ENCODE results near the gene ARR3.
"Not testable (repeated sequence)": the region's sequence is repeated elsewhere in the genome, so short reads cannot be mapped to it uniquely, and the experiment has no call there.

ARR3 gene

DNA sequence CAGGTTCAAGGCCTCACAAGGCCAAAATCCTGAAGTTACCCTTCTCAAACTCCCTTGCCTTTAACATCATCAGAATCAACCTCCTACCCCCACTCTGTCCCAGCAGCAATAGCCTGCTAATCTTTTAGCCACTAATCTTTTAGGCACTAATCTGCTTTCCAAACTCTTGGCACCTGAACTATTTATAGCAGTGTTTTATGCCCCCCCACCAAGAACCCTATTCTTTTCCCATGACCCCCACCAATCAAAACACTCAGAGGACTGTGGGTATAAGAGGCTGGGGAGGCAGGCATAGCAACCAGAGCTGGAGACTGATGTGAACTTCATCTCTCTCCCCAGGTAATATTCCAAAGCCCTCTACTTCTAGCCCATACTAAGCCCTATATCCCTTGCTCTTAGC, at the start of gene ARR3:
ARR3 (plus strand) TSS at position 301 of the 400 bp plus-strand sequence. CDS start 1,052 bp downstream, outside the sequence.
- DNase-seq, result no peak

DNA sequence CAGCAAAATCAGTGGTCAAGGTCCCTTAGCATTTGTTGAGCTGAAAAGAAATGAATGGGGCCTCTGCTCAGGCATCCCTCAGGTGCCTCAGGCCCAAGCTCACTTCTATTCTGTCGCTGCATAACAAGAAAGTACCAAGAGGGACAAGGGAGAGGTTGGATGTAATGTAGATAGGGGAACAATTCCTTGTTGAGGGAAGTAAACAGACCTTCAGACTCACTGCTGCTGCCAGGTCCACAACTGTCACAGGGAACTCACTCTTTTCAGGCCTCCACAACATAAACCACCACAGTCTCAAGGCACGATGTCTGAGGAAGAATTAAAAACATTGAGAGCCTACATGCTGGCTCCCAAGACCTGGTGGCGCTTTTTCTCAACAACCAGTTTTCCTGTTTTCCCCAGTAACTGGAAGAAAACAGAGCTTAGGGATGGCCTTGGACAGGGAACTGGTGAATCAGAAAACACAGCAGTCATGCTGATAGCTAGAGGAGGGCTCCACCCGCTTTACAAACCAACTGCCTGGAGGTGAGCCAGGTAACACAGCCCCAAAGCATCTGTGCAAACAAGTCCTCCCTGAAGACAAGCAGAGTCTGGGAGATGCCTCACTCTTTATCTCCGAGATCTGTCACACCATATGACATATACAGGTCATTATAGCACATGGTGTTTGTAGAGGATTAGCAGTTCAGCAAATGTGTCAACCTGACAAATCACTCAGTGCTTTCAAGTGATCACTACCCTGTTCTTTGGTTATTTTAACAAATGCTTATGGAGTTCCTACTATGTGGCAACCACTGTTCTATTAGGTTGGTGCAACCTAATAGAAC, 48.0 kb upstream of the ARR3 start:
- DNase-seq, result peak; percentile 56

DNA sequence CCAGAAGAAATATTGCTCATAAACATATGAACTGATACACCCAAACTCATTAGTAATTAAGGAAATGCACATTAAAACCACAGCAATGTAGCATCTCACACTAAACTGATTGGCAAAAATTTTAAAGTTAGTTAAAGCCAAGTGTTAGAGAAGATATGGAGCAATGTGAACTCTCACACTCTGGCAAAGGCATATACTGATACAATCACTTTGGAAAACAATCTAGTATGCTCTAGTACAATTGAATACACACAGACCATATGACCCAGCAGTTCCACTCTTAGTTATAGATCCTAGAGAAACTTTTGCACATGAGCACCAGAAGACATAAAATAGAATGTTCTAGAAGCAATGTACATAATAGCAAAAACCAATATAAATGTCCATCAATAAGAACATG, 42.1 kb upstream of the ARR3 start:
- DNase-seq, result no peak

DNA sequence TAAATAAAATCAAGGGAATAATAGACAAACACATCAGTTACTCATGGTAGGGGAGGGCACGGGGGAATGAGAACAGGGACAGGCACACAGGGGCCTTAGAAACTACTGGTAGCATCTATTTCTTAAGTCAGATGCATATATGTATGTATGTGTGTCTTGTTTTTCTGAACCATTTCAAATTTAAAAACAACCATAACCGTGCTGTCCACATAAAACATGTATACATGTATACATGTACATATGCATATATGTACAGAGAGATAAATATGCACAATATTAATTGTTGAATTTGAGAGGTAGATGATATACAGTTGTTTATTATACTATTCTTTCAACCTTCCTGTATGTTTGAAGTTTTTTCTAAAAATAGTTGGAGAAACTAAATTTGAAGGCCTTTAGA, 41.4 kb upstream of the ARR3 start:
- DNase-seq, result no peak

DNA sequence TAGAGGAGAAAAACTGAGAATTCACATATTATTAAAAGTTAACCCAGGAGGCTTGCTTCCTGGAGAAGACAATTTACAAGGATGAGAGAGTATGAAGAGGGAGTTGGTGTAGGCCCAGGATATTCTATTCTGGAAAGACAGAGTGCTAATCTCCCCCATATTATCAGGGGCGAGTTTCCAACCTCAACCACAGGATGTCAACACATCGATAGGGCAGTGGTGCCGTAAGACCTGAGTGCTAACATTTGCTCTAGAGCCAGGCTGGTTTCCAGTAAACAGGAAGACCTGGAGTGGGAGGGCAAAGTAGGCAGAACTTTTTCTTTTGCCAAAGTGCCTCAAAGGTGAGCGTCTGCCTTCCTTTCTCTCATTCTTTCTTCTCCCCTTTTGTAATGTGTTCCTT, 36.5 kb upstream of the ARR3 start:
- DNase-seq, result peak; percentile 41

DNA sequence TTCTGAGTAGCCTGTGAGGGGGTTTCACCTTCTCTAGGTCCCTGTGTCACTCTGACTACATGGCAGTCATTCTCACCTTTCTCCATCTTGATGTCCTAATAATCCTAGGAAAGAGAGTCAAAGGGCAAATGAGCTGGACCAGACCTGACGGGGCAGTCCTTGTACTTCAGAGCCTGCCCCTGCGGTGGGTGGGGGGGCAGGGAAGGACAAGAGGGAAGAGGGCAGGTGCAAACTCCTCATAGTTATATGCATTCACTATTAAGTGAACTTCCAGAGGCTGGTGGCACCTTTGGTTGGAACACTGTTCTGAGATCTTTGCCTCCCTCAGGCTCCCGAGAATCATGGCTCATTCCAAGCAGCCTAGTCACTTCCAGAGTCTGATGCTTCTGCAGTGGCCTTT, 33.8 kb upstream of the ARR3 start, which contains the start of gene AWAT1:
AWAT1 (plus strand) TSS at position 301 of the 400 bp plus-strand sequence; CDS start at position 342, 41 bp downstream.
- no peak for DNase-seq

DNA sequence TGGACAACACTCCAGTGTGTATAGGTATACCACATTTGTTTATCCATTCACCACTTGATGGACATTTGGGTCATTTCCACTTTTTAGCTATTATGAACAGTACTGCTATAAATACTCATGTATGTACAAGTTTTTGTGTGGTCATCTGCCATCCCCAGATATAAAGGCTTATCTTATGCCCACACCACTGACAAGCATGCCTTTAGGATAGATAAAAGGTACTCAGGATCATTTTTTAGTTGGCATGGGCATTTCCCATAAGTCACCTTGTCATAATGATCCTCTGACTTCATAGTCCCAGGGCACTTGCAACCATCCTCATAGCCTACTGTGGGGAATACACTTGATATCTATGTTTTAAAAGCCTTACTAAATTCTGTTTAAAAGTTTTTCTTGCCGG, 27.4 kb upstream of the ARR3 start:
- DNase-seq, result peak; percentile 41

DNA sequence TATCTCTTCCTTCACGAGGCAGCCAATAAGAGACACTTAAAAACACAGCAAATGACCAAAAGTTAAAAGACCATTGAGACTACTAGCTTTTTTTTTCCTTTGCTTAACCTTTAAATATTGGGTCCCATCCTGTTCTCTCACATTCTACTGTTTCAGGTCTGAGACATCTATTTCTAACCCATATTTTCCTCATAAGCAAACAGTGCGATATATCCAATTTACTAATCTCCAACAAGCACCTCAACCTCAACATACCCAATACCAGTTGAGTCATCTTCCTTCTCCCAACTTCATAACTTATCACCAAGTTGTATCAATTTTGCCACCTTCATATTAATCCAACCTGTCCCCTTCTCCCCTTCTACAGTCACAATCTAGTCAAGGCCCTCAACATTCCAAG, 26.6 kb upstream of the ARR3 start:
- DNase-seq, result no peak

DNA sequence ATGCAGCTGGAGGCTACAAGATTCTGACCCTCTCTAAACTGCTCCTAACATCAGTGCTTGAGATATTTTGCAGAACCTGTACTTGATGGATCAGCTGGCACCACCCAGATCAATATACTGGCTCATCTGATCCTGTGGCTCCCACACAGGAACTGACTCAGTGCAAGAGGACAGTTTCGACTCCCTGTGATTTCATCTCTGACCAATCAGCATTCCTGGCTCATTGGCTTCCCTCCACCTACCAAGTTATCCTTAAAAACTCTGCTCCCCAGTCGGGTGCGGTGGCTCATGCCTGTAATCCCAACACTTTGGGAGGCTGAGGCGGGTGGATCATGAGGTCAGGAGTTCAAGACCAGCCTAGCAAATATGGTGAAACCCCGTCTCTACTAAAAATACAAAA, 24.5 kb upstream of the ARR3 start:
- DNase-seq, result not testable (repeated sequence)

DNA sequence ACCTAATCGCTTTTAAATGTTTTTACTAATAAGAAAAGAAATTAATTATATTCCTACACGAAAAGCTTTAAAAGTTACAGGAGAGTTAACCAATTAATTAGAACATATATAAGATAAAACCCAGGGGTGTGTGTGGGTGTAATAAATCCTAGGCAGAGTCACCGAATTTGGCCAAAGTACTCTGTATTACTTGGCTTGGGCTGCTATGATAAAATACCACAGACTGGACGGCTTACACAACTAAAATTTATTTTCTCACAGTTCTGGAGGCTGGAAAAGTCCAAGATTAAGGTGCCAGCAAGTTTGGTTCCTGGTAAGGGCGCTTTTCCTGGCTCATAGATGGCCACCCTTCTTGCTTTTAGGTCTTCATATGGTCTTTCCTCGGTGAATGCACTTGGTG, 23.3 kb upstream of the ARR3 start:
- no peak for DNase-seq

DNA sequence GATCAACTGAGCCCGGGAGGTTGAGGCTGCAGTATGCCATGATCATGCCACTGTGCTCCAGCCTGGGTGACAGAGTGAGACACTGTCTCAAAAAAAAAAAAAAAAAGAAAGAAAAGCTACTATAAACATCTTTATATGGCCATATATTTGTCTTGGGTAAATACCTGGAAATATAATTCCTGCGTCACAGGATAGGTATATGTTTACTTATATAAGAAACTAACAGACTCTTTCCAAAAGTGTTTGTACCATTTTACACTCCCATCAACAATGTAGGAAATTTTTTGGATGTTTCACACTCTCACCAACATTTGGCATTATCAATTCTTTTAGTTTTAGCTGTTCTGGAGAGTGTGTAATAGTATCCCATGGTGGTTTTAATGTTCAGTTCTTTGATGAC, 20.9 kb upstream of the ARR3 start:
- DNase-seq, result no peak

DNA sequence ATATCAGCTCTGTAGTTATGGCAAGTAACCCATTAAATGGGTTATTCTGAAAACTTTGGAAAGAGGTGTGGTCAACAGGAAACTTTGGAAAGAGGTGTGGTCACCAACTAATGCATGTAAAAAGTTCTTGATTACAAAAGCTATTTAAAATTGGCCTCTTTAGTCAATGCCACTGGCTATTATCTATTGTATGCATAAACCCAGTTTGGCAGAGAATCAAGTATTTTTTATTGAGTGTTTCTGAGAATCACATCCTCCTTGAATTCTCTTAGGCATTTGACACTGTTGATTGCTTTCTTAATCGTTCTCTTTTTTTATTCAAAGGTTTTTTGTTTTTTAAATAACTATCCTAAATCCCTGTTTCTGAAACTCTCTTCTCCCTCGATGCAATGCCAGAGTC, 15.6 kb upstream of the ARR3 start:
- peak; percentile 67 for DNase-seq

DNA sequence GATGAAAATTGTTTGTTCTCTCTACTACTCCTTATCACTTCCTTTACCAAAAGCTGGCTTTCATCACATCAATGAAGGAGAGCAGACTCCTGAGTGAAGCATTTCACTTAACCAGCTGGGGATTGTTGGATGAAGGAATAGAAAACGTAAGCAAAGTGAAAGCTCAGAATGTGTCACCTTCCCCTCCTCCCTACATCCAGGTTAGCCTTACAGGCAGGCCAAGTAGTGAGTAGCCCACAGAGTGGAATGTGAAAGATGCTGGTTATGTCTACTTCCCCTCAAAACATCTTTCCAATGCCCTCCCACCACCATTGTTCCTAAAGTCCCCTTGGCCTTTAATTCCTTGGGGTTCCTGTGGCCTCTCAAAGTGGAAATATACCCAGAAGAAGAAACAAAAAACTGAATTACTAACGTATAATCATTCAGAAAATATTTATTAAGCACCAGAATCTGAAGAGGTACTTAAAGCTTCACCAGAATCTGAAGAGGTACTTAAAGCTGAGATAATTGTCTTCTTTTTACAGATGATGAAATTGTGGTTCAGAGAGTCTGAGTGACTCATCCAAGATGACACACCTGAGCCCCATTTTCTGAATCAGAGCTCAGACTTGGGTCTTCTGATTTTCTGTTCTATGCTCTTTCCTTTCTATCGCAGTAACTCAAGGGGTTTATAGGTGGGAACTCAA, 14.6 kb upstream of the ARR3 start:
- no peak for DNase-seq

DNA sequence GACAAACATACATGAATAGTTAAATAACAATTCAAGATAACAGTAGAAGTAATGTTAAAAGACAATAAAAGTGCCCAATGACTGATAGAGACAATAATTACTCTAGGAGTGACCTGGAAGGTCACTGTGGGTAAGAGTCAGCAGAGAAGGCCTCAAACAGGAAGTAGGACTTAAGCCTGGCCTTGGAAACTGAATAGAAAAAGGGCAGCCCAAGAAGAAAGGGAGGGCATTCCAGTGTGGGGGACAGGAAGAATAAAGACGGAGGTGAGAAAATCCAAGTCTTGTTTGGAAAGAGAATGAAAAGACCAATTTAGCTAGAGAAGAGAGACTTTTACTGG, 14.1 kb upstream of the ARR3 start:
- DNase-seq, result no peak

DNA sequence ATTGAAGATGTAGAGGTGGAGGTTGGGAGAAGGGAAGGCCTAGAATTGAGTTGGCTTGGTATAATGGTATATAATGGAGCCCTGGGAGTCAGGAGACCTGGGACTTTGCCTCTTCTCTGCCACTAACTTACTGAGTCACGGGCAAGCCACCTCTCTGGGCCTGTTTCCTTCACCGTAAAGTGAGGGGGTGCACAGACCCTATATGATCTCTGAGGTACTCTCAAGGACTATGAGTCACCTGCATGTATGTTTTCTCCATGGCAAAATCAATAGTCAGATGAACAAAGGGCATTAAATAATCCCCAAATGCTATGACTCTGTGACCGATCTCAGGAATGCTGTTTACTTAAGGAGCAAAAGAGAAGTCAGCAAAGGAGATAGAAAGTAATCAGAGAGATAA, 13.2 kb upstream of the ARR3 start:
- DNase-seq, result no peak

DNA sequence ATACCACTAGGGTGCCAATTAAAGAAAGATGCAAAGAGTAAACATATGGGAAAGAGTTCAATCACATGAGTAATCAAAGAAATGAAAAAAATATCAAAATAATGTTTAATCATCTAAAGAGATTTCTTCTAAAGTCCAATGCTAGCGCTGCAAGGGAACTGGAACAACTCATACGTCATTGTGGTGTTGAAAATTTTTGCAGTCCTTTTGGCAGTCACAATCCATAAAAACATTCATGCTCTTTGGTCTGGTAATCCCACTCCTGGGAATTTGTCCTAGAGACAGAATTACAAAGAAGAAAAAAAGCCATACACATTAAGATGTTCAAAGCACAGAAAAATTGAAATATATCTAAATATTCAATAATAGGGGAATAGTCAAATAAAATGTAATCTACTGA, 12.7 kb upstream of the ARR3 start:
- no peak for DNase-seq

DNA sequence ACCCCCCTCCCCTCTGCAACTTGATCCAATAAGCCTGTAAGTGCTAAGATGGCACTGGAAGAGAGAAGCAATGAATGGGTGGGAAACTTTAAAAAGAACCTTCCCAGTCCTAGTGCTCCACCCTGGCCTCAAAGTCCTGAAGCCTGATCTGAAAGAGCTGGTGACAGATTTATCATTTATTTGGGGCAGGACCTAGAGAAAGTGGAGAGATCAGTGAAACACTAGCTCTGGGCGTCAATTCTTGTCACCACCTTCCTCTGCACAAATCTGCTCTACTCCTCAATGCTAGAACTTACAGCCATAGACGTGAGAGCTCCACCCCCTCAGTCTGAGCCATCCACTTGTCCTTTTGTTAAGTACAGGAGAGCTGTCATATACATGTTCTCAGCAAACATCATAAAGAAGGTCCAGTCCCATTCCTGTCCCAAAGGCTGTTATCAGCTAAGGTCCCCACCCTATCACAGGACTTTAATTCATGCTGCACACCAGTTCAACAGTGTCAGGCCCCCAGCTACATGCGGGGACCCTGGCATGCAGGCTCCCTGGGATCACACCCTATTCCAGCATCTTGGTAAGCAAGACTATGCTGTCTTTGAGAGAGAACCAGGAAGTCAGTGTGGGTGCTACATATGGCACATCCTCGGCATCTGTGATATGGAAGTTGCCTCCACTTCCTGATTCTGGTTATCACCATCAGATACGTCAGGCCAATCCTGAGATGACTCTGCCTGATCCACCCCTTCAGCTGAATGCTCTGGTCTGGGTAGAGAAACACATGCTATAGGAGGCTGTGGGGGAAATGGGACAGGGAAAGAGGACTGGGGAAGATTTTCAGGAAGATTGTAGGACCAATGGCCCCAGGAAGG, 10.5 kb upstream of the ARR3 start:
- DNase-seq, result peak; percentile 3

DNA sequence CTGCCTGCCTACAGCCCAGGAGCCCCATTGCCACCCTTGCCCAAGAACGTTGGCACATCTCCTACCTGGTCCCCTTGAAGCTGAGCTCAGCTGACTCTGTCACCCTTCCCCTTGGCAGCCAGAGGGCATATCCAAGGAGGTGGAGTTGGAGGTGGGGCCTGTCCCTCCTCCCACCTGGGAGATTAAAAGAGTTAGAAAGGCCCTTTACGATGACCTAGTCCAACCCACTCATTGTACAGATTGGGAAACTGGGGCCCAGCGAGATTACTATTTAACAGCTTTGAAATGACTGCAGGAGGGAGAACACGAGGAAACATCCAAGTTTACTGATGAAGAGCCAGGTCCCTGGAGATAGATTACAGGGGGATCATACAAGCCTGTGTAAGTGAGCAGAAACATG, 8.0 kb upstream of the ARR3 start, which contains the start of gene P2RY4:
P2RY4 (minus strand) TSS at position 101 of the 400 bp plus-strand sequence. CDS start 580 bp downstream, outside the sequence.
- DNase-seq, result no peak

DNA sequence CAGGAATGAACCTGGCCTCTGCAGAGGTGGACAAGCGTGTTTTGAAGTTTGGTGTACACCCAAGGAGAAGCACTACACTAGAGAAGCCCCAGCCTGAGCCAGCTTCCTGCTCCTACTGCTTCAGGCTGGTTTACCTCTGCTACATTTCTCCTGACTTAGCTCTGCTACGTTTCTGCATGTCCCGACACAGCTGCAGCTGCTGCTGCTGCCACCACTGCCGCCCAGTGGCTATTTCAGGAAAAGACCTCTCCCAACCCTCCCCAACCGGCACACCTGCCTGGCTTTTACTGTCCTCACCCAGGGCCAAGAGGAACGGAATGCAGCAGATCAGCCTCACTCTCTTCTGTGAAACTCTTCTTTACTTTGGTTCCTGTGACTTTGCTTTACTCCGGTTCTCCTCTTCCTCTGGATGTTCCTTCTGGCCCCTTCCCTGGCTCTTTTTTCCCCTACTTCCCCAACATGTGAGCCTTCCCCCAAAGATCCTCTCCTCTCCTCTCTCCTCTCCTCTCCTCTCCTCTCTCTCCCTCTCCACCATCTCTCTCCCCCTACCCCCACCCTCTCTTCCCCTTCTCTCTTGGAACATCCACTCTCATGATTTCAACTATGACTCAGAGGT, 5.1 kb upstream of the ARR3 start:
- peak; percentile 54 for DNase-seq

DNA sequence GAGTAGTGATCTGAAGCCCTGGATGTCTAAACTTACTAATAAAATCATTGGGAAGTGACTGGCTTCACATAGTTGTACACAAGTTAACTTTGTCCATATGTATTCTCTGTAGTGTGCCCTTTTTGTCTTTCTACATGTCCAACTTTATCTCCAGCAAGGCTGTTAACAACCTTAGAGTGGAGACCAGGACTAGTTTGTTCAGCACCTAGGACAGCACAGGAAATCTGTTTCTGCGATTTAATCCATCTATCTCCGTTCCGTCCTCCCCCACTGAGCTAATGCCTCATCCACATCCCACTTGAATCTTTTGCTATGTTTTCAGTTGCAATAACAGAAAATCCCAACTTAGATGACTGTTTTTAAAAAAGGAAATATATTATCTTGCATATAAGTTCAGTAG, 3.4 kb upstream of the ARR3 start:
- DNase-seq, result peak; percentile 3

DNA sequence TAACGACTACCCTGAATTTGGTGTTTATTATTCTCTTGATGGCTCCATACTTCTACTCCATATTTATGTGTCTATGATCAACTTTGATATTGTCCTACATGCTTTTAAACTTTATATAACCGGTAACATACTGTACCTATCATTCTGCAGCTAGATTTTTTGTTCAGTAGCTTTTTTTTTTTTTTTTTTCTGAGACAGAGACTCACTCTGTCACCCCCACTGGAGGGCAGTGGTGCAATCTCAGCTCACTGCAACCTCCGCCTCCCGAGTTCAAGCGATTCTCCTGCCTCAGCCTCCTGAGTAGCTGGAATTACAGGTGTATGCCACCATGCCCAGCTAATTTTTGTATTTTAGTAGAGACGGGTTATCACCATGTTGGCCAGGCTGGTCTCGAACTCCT, 5.9 kb downstream of the ARR3 start:
- DNase-seq, result not testable (repeated sequence)

DNA sequence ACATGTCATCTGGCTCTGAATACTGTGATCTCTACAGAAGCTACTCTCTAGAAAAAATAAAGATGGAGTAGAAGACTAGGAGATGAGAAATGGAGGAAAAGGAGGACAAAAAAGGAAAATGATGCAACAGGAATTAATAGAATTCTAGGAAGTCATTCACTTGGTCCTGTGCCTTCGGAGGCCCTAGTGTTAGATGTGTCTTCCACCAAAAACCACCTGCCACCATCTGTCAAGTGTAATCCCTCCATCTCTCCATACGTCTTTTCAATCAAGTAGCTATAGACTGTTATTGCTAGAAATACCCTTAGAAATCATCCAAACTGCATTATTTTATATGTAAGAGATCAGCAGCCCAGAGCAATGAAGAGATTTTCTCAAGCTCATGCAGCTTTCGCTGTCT, 10.9 kb downstream of the ARR3 start:
- DNase-seq, result no peak

DNA sequence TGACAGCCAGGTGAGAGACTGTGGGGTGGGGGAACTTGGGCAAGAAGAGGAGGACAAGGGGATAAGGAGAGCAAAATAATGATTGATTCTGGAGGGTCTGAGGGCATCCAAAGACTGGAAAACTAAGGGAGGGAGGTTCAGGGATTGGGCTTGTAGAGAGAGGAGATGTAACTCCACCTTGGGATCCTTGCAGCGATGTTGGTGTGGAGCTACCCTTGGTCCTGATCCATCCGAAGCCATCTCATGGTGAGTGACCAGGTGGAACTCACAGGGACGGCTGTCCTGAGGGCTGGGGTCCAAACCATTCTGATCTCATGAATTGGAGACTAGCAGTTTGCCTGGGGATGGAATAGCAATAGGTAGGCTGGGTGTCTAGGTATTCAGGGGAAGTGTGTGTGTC, 12.4 kb downstream of the ARR3 start:
- DNase-seq, result no peak
